Liver (tissue), 3 donors: ENCODE data around the gene HS3ST2.

ENCODE experiments used
- EGR1 ChIP-seq, 2 donors: IDR thresholded peaks; 2 replicates each; pipeline ENCODE4 v1.6.1; 2016 to 2018; ENCODE audit warnings: antibody characterized with exemption in 2 of 2, low read depth in 2 of 2
- FOXA1 ChIP-seq: IDR thresholded peaks from 2 replicates; pipeline ENCODE4 v1.6.1; 2016; ENCODE audit warnings: antibody characterized with exemption
- GABPA ChIP-seq, 2 donors: IDR thresholded peaks in 1 of 2; conservative IDR thresholded peaks in 1 of 2; 2 replicates each; pipeline ENCODE4 v1.6.1; 2016; ENCODE audit warnings: antibody characterized with exemption in 2 of 2, mild to moderate bottlenecking in 1 of 2, moderate library complexity in 1 of 2
- HNF4A ChIP-seq, 2 donors: conservative IDR thresholded peaks; 2 replicates each; pipeline ENCODE4 v1.6.1; 2016; ENCODE audit warnings: antibody characterized with exemption in 2 of 2, mild to moderate bottlenecking in 2 of 2
- JUND ChIP-seq, 2 donors: IDR thresholded peaks; 2 replicates each; pipeline ENCODE4 v1.6.1; 2016; ENCODE audit warnings: antibody characterized with exemption in 2 of 2
- RAD21 ChIP-seq, 2 donors: IDR thresholded peaks; 2 replicates each; pipeline ENCODE4 v1.6.1; 2016; ENCODE audit warnings: antibody characterized with exemption in 2 of 2, mild to moderate bottlenecking in 2 of 2
- SP1 ChIP-seq: IDR thresholded peaks from 2 replicates; pipeline ENCODE4 v1.6.1; 2018; ENCODE audit warnings: antibody characterized with exemption, mild to moderate bottlenecking
- TAF1 ChIP-seq: conservative IDR thresholded peaks from 2 replicates; pipeline ENCODE4 v1.6.1; 2016; ENCODE audit warnings: antibody characterized with exemption, mild to moderate bottlenecking
- YY1 ChIP-seq: IDR thresholded peaks from 2 replicates; pipeline ENCODE4 v1.6.1; 2016; ENCODE audit warnings: antibody characterized with exemption, mild to moderate bottlenecking
- TF ChIP-seq, protein P1 (sequence below): fragments of 150-350 bp; IDR thresholded peaks from 2 replicates; pipeline ENCODE4 v1.5.1; 2017; ENCODE audit warnings: improper control_type of control experiment, low read depth, low read length; ENCODE audit not compliant: missing input control
- TF ChIP-seq, protein P2 (sequence below): IDR thresholded peaks from 2 replicates; pipeline ENCODE4 v1.6.1; 2016; ENCODE audit warnings: antibody characterized with exemption, mild to moderate bottlenecking
- TF ChIP-seq, protein P3 (sequence below): IDR thresholded peaks from 2 replicates; pipeline ENCODE4 v1.6.1; 2016; ENCODE audit warnings: antibody characterized with exemption
- TF ChIP-seq, protein P4 (sequence below): IDR thresholded peaks from 2 replicates; pipeline ENCODE4 v1.6.1; 2016; ENCODE audit warnings: antibody characterized with exemption
- TF ChIP-seq, protein P5 (sequence below): IDR thresholded peaks from 2 replicates; pipeline ENCODE4 v1.6.1; 2016; ENCODE audit warnings: antibody characterized with exemption
- donor health status: healthy.
- donor health status: healthy.

DNA sequence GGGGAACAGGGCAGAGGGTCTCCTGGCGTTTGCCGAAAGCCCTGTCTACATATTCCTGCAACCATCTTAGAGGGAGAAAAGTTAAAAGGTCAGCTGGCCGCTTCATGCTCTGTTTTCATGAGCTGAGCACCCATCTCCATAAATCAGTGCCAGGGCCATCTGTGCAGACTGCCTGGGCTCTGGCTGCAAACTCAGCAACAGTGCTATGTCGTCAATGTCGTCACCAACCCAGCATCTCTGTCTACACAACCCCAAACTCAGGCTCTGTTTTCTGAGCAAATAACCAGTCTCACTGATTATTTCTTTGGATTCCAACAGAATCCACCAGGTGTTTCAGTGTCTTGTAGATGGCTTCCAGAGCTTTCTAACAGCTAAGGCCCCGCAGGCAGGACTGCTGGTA is 65.0 kb downstream of the HS3ST2 start:
- TF ChIP-seq, protein P1, sequence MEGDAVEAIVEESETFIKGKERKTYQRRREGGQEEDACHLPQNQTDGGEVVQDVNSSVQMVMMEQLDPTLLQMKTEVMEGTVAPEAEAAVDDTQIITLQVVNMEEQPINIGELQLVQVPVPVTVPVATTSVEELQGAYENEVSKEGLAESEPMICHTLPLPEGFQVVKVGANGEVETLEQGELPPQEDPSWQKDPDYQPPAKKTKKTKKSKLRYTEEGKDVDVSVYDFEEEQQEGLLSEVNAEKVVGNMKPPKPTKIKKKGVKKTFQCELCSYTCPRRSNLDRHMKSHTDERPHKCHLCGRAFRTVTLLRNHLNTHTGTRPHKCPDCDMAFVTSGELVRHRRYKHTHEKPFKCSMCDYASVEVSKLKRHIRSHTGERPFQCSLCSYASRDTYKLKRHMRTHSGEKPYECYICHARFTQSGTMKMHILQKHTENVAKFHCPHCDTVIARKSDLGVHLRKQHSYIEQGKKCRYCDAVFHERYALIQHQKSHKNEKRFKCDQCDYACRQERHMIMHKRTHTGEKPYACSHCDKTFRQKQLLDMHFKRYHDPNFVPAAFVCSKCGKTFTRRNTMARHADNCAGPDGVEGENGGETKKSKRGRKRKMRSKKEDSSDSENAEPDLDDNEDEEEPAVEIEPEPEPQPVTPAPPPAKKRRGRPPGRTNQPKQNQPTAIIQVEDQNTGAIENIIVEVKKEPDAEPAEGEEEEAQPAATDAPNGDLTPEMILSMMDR: no peak
- TF ChIP-seq TAF1: no peak
- TF ChIP-seq, protein P2, sequence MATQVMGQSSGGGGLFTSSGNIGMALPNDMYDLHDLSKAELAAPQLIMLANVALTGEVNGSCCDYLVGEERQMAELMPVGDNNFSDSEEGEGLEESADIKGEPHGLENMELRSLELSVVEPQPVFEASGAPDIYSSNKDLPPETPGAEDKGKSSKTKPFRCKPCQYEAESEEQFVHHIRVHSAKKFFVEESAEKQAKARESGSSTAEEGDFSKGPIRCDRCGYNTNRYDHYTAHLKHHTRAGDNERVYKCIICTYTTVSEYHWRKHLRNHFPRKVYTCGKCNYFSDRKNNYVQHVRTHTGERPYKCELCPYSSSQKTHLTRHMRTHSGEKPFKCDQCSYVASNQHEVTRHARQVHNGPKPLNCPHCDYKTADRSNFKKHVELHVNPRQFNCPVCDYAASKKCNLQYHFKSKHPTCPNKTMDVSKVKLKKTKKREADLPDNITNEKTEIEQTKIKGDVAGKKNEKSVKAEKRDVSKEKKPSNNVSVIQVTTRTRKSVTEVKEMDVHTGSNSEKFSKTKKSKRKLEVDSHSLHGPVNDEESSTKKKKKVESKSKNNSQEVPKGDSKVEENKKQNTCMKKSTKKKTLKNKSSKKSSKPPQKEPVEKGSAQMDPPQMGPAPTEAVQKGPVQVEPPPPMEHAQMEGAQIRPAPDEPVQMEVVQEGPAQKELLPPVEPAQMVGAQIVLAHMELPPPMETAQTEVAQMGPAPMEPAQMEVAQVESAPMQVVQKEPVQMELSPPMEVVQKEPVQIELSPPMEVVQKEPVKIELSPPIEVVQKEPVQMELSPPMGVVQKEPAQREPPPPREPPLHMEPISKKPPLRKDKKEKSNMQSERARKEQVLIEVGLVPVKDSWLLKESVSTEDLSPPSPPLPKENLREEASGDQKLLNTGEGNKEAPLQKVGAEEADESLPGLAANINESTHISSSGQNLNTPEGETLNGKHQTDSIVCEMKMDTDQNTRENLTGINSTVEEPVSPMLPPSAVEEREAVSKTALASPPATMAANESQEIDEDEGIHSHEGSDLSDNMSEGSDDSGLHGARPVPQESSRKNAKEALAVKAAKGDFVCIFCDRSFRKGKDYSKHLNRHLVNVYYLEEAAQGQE: no peak
- TF ChIP-seq FOXA1: no peak
- TF ChIP-seq, protein P3, sequence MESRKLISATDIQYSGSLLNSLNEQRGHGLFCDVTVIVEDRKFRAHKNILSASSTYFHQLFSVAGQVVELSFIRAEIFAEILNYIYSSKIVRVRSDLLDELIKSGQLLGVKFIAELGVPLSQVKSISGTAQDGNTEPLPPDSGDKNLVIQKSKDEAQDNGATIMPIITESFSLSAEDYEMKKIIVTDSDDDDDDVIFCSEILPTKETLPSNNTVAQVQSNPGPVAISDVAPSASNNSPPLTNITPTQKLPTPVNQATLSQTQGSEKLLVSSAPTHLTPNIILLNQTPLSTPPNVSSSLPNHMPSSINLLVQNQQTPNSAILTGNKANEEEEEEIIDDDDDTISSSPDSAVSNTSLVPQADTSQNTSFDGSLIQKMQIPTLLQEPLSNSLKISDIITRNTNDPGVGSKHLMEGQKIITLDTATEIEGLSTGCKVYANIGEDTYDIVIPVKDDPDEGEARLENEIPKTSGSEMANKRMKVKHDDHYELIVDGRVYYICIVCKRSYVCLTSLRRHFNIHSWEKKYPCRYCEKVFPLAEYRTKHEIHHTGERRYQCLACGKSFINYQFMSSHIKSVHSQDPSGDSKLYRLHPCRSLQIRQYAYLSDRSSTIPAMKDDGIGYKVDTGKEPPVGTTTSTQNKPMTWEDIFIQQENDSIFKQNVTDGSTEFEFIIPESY: no peak
- TF ChIP-seq, protein P4, sequence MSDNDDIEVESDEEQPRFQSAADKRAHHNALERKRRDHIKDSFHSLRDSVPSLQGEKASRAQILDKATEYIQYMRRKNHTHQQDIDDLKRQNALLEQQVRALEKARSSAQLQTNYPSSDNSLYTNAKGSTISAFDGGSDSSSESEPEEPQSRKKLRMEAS: no peak
- no peak for TF ChIP-seq JUND (IDR thresholded peaks at IDR 0.05)
- TF ChIP-seq YY1: no peak
- no peak for TF ChIP-seq GABPA (IDR thresholded peaks at IDR 0.05 in 1 of 2, conservative IDR thresholded peaks at IDR 0.05 in 1 of 2)
- TF ChIP-seq, protein P5, sequence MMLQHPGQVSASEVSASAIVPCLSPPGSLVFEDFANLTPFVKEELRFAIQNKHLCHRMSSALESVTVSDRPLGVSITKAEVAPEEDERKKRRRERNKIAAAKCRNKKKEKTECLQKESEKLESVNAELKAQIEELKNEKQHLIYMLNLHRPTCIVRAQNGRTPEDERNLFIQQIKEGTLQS: no peak
- TF ChIP-seq RAD21 (IDR thresholded peaks at IDR 0.05): no peak
- TF ChIP-seq HNF4A (conservative IDR thresholded peaks at IDR 0.05): no peak
- no peak for TF ChIP-seq SP1
- no peak for TF ChIP-seq EGR1 (IDR thresholded peaks at IDR 0.05; ENCODE audit: low read depth in 2 of 2)
